ENCODE data around the gene MEIS2. TPM values are rescaled to one million over a fixed set of nuclear protein-coding genes. Genes with fewer than 3 reads are reported as not detected.

Gene MEIS2
- total and polyA plus RNA-seq, 2 experiments from 2014 or later, result 0.27 TPM; not detected in 1

DNA sequence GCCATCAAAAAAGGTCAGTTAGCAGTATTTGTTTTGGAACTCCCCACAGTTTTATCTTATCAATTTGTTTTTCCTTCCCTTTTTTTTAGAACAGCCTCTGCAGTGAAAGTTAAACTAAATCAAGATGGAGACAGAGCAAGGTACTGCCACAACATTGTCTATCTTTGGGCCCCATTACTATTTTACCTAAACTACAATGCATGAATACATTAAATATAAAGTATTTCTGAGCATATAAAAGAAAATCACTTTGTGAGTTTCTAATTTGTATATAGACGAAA lies 139.5 kb downstream of the MEIS2 start:
- H3K27ac ChIP-seq (ENCODE audit: low read depth), result no peak overlapping the region
- no peaks in the 10 kb centered on the region for H3K36me3 ChIP-seq (ENCODE audit: insufficient read depth)

More for the DNA sequence above, 139.5 kb downstream of the MEIS2 start:
- Mint-ChIP-seq H3K36me3 (ENCODE audit: low read depth) (no peaks in the 10 kb centered on the region), H3K27ac (no peak overlapping the region), H3K9me3 (no peaks in the 10 kb centered on the region), H3K27me3 (ENCODE audit: insufficient read depth, low read depth, poor library complexity) (no peaks in the 10 kb centered on the region), H3K4me1 (no peaks in the 10 kb centered on the region), H3K4me3 (no peak overlapping the region)
- ATAC-seq (no peak), DNase-seq (ENCODE audit: low spot score) (no peak)
- TF ChIP-seq, protein P1, sequence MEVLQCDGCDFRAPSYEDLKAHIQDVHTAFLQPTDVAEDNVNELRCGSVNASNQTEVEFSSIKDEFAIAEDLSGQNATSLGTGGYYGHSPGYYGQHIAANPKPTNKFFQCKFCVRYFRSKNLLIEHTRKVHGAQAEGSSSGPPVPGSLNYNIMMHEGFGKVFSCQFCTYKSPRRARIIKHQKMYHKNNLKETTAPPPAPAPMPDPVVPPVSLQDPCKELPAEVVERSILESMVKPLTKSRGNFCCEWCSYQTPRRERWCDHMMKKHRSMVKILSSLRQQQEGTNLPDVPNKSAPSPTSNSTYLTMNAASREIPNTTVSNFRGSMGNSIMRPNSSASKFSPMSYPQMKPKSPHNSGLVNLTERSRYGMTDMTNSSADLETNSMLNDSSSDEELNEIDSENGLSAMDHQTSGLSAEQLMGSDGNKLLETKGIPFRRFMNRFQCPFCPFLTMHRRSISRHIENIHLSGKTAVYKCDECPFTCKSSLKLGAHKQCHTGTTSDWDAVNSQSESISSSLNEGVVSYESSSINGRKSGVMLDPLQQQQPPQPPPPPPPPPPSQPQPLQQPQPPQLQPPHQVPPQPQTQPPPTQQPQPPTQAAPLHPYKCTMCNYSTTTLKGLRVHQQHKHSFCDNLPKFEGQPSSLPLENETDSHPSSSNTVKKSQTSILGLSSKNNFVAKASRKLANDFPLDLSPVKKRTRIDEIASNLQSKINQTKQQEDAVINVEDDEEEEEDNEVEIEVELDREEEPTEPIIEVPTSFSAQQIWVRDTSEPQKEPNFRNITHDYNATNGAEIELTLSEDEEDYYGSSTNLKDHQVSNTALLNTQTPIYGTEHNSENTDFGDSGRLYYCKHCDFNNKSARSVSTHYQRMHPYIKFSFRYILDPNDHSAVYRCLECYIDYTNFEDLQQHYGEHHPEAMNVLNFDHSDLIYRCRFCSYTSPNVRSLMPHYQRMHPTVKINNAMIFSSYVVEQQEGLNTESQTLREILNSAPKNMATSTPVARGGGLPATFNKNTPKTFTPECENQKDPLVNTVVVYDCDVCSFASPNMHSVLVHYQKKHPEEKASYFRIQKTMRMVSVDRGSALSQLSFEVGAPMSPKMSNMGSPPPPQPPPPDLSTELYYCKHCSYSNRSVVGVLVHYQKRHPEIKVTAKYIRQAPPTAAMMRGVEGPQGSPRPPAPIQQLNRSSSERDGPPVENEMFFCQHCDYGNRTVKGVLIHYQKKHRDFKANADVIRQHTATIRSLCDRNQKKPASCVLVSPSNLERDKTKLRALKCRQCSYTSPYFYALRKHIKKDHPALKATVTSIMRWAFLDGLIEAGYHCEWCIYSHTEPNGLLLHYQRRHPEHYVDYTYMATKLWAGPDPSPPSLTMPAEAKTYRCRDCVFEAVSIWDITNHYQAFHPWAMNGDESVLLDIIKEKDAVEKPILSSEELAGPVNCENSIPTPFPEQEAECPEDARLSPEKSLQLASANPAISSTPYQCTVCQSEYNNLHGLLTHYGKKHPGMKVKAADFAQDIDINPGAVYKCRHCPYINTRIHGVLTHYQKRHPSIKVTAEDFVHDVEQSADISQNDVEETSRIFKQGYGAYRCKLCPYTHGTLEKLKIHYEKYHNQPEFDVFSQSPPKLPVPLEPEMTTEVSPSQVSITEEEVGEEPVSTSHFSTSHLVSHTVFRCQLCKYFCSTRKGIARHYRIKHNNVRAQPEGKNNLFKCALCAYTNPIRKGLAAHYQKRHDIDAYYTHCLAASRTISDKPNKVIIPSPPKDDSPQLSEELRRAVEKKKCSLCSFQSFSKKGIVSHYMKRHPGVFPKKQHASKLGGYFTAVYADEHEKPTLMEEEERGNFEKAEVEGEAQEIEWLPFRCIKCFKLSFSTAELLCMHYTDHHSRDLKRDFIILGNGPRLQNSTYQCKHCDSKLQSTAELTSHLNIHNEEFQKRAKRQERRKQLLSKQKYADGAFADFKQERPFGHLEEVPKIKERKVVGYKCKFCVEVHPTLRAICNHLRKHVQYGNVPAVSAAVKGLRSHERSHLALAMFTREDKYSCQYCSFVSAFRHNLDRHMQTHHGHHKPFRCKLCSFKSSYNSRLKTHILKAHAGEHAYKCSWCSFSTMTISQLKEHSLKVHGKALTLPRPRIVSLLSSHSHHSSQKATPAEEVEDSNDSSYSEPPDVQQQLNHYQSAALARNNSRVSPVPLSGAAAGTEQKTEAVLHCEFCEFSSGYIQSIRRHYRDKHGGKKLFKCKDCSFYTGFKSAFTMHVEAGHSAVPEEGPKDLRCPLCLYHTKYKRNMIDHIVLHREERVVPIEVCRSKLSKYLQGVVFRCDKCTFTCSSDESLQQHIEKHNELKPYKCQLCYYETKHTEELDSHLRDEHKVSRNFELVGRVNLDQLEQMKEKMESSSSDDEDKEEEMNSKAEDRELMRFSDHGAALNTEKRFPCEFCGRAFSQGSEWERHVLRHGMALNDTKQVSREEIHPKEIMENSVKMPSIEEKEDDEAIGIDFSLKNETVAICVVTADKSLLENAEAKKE (CRISPR knock-in tag; IDR thresholded peaks at IDR 0.05), result no peak
- TF ChIP-seq EZH2 (IDR thresholded peaks at IDR 0.05; ENCODE audit: low read depth, unreplicated experiment) (no peak), NANOG (IDR thresholded peaks at IDR 0.05; ENCODE audit: borderline replicate concordance) (no peak), ZNF331 (CRISPR knock-in tag; IDR thresholded peaks at IDR 0.05; ENCODE audit: low read depth) (no peak), EZH2phosphoT487 (IDR thresholded peaks at IDR 0.05; ENCODE audit: unreplicated experiment) (no peak), ZNF114 (CRISPR knock-in tag; IDR thresholded peaks at IDR 0.05) (no peak), JUNB (IDR thresholded peaks at IDR 0.05; ENCODE audit: unreplicated experiment) (no peak), CREB1 (CRISPR knock-in tag; IDR thresholded peaks at IDR 0.05; ENCODE audit: low read depth) (no peak)
- no peaks in the 10 kb centered on the region for H3K9me2 ChIP-seq (ENCODE audit: insufficient read depth)
- no peak overlapping the region for H3K4me3 ChIP-seq
- no peak overlapping the region for H3K4me2 ChIP-seq
- H3K79me2 ChIP-seq (replicated peaks; ENCODE audit: insufficient read depth), result no peaks in the 10 kb centered on the region
- H3F3A ChIP-seq (replicated peaks; ENCODE audit: low read depth), result no peaks in the 10 kb centered on the region
- no peaks in the 10 kb centered on the region for H3K4me1 ChIP-seq (ENCODE audit: insufficient read depth)
- H4K20me1 ChIP-seq (replicated peaks; ENCODE audit: insufficient read depth), result no peaks in the 10 kb centered on the region
- H3K27me3 ChIP-seq (ENCODE audit: insufficient read depth), result no peaks in the 10 kb centered on the region
- H2AFZ ChIP-seq, result no peak overlapping the region
